Hepatic stellate cell (primary cell): ENCODE results near the gene FARP1.

ENCODE experiments used
- DNase-seq: peaks from one replicate; pipeline ENCODE4 v3.0.0; 2011; ENCODE audit warnings: low spot score

FARP1 gene

GRCh38 chr13:98462946-98463345, 320.1 kb downstream of the FARP1 start:
- DNase-seq: no peak

GRCh38 chr13:98466634-98467236, 323.8 kb downstream of the FARP1 start:
- peak; percentile 74 for DNase-seq

GRCh38 chr13:98467263-98467985, 324.5 kb downstream of the FARP1 start:
- no peak for DNase-seq

GRCh38 chr13:98468361-98468760, 325.5 kb downstream of the FARP1 start:
- DNase-seq: no peak

GRCh38 chr13:98468929-98469328, 326.0 kb downstream of the FARP1 start:
- no peak for DNase-seq

GRCh38 chr13:98470920-98471319, 328.0 kb downstream of the FARP1 start:
- no peak for DNase-seq

- no peak for DNase-seq
Measured at GRCh38 chr13:98471934-98472333, 329.0 kb downstream of the FARP1 start.

GRCh38 chr13:98473135-98473787, 330.4 kb downstream of the FARP1 start:
- no peak for DNase-seq

GRCh38 chr13:98473788-98474144, 330.9 kb downstream of the FARP1 start:
- no peak for DNase-seq

GRCh38 chr13:98474292-98474691, 331.4 kb downstream of the FARP1 start:
- no peak for DNase-seq

- no peak for DNase-seq
Measured at GRCh38 chr13:98474761-98475160, 331.9 kb downstream of the FARP1 start.

- DNase-seq: no peak
Measured at GRCh38 chr13:98475522-98475921, 332.6 kb downstream of the FARP1 start.

- DNase-seq: no peak
Measured at GRCh38 chr13:98476106-98476505, 333.2 kb downstream of the FARP1 start.

- peak; percentile 95 for DNase-seq
Measured at GRCh38 chr13:98476538-98476966, 333.7 kb downstream of the FARP1 start.

- no peak for DNase-seq
Measured at GRCh38 chr13:98478189-98479129, 335.6 kb downstream of the FARP1 start.

- DNase-seq: no peak
Measured at GRCh38 chr13:98479496-98480003, 336.7 kb downstream of the FARP1 start.

- DNase-seq: no peak
Measured at GRCh38 chr13:98480915-98481877, 338.3 kb downstream of the FARP1 start.

- peak; percentile 78 for DNase-seq
Measured at GRCh38 chr13:98482476-98483444, 339.9 kb downstream of the FARP1 start.

GRCh38 chr13:98483601-98484288, 340.9 kb downstream of the FARP1 start:
- DNase-seq: no peak
